Measurements from ENCODE around the gene MFSD6L.

DNA sequence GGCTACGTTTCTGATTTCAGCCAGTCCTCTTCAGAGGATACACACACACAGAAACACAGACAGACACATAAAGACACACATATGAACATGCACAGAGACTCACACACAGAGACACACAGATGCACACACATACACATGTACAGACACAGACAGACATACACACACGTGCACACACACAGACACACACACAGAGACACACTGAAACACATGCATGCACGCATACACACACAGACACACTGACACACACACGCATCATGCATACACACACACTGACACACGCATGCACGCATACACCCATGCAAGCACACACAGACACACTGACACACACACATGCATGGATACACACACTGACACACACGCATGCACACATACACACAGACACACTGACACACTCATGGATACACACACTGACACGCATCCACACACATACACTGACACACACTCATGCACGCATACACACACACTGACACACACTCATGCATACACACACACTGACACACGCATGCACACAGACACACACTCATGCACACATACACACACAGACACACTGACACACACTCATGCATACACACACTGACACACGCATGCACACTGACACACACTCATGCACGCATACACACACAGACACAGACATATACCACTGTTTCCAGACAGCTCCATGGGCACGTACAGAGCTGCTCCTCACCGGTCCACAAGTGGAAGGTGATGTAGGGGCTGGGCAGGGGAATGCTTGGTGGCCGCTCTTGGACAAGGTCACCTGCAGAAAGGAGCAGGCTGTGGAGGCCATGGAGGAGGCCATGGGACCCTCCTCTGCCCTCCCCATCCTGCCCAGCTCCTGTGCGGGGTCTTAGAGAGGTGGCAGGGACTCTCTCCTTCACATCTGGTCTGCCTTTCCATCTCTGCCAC is 30.1 kb upstream of the MFSD6L start:
- TF ChIP-seq, protein P1, sequence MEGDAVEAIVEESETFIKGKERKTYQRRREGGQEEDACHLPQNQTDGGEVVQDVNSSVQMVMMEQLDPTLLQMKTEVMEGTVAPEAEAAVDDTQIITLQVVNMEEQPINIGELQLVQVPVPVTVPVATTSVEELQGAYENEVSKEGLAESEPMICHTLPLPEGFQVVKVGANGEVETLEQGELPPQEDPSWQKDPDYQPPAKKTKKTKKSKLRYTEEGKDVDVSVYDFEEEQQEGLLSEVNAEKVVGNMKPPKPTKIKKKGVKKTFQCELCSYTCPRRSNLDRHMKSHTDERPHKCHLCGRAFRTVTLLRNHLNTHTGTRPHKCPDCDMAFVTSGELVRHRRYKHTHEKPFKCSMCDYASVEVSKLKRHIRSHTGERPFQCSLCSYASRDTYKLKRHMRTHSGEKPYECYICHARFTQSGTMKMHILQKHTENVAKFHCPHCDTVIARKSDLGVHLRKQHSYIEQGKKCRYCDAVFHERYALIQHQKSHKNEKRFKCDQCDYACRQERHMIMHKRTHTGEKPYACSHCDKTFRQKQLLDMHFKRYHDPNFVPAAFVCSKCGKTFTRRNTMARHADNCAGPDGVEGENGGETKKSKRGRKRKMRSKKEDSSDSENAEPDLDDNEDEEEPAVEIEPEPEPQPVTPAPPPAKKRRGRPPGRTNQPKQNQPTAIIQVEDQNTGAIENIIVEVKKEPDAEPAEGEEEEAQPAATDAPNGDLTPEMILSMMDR (IDR thresholded peaks at IDR 0.05) = no peak
- TF ChIP-seq POLR2A (IDR thresholded peaks at IDR 0.05) (no peak), POLR2AphosphoS5 (IDR thresholded peaks at IDR 0.05) (no peak), EP300 (IDR thresholded peaks at IDR 0.05) (no peak)
